Measurements from ENCODE around the gene APOL3.
"Not testable (repeated sequence)": the region's sequence is repeated elsewhere in the genome, so short reads cannot be mapped to it uniquely, and the experiment has no call there.

GRCh38 chr22:36090772-36091171 lies 69.8 kb downstream of the APOL3 start:
- not testable (repeated sequence) for TF ChIP-seq CTCF, POLR2A (IDR thresholded peaks at IDR 0.05)

Measured in adrenal gland (tissue), 5 donors.